Natural killer cell (primary cell): Measurements from ENCODE around the gene CORO2B. TPM values are rescaled to one million over a fixed set of nuclear protein-coding genes. Genes with fewer than 3 reads are reported as not detected.
A peak's percentile ranks its signal among the peaks of the same experiment; 100 is the strongest.

ENCODE experiments used
- ATAC-seq, 3 donors: fragments of 150-1000 bp in 2 of 3; fragments of 200-7000 bp in 1 of 3; cut with Tn5 transposase; 1 replicate in 1 of 3; 2 replicates in 2 of 3; pipeline ENCODE4 v1.10.0; 2021; ENCODE audit warnings: mild to moderate bottlenecking in 2 of 3, moderate library complexity in 2 of 3
- DNase-seq, 2 donors: peaks; one replicate each; pipeline versions ENCODE4 v3.0.0 to v3.0.0-alpha.2; 2013 to 2021; ENCODE audit warnings: mixed read lengths in 1 of 2
- H3K27ac ChIP-seq: one replicate; pipeline ENCODE4 v1.5.1; 2013; ENCODE audit warnings: mild to moderate bottlenecking, low read length
- H3K27me3 ChIP-seq: one replicate; pipeline ENCODE4 v1.6.1; 2013; ENCODE audit warnings: low read length; ENCODE audit not compliant: control insufficient read depth, insufficient read depth
- H3K36me3 ChIP-seq: one replicate; pipeline ENCODE4 v1.6.1; 2013; ENCODE audit warnings: low read length; ENCODE audit not compliant: control insufficient read depth, insufficient read depth
- H3K4me1 ChIP-seq: one replicate; pipeline ENCODE4 v1.6.1; 2013; ENCODE audit warnings: low read length; ENCODE audit not compliant: control insufficient read depth, insufficient read depth
- H3K4me3 ChIP-seq: one replicate; pipeline ENCODE4 v1.5.1; 2013; ENCODE audit warnings: low read length
- H3K9me3 ChIP-seq: one replicate; pipeline ENCODE4 v1.6.1; 2013; ENCODE audit warnings: low read length; ENCODE audit not compliant: control insufficient read depth, insufficient read depth
- H3K27ac Mint-ChIP-seq, 2 donors: one replicate each; pipeline ENCODE4 v1.8.0; 2022; ENCODE audit warnings: mild to moderate bottlenecking in 2 of 2, mixed read lengths in 2 of 2, moderate library complexity in 1 of 2
- H3K27me3 Mint-ChIP-seq, 2 donors: one replicate each; pipeline ENCODE4 v1.8.0; 2022; ENCODE audit warnings: low read depth in 2 of 2, mixed read lengths in 2 of 2
- H3K36me3 Mint-ChIP-seq: one replicate; pipeline ENCODE4 v1.8.0; 2022; ENCODE audit warnings: mixed read lengths
- H3K4me1 Mint-ChIP-seq, 2 donors: one replicate each; pipeline ENCODE4 v1.8.0; 2022; ENCODE audit warnings: mixed read lengths in 2 of 2
- H3K4me3 Mint-ChIP-seq: one replicate; pipeline ENCODE4 v1.8.0; 2022; ENCODE audit warnings: mild to moderate bottlenecking, moderate library complexity, mixed read lengths
- H3K9me3 Mint-ChIP-seq, 2 donors: one replicate each; pipeline ENCODE4 v1.8.0; 2022; ENCODE audit warnings: mixed read lengths in 2 of 2
- WGBS: methylation state at CpG from one replicate; pipeline ENCODE4 v1.1.7; 2013; ENCODE audit warnings: missing lambda C conversion rate; ENCODE audit not compliant: insufficient coverage; 5-methylcytosine and 5-hydroxymethylcytosine counted together
- intact Hi-C: fragments of 100-400 bp; cut with micrococcal nuclease; formaldehyde crosslinking; loops from one replicate; pipeline ENCODE4 v1.14.2; 2022
- total RNA-seq, 4 donors: library from RNA; stranded (reverse); fragments of 120-200 nt in 1 of 4; gene quantifications; one replicate each; pipeline versions ENCODE4 v1.2.3 to v1.2.4, GENCODE V29; 2013 to 2022
- TF ChIP-seq, protein P1 (sequence below): fragments of 200-600 bp; IDR thresholded peaks from one replicate; pipeline ENCODE4 v1.8.0; 2022; ENCODE audit warnings: antibody characterized with exemption

Gene CORO2B
- total RNA-seq, 3 donors from 2014 or later (not counting 1 experiment from before 2014, with no cell fraction given), result 0.13 TPM; not detected in 2

DNA sequence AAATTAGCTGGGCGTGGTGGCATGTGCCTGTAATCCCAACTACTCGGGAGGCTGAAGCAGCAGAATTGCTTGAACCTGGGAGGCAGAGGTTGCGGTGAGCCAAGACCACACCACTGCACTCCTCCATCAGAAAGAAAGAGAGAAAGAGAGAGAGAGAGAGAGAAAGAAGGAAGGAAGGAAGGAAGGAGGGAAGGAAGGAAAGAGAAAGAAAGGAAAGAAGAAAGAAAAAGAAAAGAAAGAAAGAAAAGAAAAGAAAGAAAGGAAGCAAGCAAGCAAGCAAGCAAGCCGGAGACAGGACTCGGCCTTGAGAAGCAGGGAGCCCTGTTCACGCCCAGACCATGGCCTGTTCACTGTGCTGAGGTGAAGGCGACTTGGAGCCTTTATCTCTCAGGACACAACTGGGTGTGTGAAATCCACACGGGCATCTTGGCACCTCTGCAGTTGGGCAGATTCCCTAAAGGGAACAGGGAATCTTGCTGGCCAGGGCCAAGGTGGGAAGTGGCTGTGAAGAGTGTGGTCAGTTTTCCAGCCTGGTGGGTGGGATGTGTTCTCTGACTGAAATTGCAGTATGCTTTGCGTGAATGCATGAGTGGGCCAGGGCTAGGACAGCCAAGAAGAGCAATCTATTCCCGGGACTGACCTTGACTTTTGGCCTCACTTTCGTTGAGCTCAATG is 90.3 kb downstream of the CORO2B start:
- no peak overlapping the region for H3K27ac ChIP-seq
- no peak for DNase-seq
- intact Hi-C loops, result no loop called here
- TF ChIP-seq, protein P1, sequence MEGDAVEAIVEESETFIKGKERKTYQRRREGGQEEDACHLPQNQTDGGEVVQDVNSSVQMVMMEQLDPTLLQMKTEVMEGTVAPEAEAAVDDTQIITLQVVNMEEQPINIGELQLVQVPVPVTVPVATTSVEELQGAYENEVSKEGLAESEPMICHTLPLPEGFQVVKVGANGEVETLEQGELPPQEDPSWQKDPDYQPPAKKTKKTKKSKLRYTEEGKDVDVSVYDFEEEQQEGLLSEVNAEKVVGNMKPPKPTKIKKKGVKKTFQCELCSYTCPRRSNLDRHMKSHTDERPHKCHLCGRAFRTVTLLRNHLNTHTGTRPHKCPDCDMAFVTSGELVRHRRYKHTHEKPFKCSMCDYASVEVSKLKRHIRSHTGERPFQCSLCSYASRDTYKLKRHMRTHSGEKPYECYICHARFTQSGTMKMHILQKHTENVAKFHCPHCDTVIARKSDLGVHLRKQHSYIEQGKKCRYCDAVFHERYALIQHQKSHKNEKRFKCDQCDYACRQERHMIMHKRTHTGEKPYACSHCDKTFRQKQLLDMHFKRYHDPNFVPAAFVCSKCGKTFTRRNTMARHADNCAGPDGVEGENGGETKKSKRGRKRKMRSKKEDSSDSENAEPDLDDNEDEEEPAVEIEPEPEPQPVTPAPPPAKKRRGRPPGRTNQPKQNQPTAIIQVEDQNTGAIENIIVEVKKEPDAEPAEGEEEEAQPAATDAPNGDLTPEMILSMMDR, result no peak
- H3K9me3 Mint-ChIP-seq, result no peaks in the 10 kb centered on the region
- peaks cover 4% of the 10 kb centered on the region for H3K4me1 ChIP-seq
- H3K36me3 Mint-ChIP-seq, result no peaks in the 10 kb centered on the region
- no peaks in the 10 kb centered on the region for H3K27me3 ChIP-seq
- no peaks in the 10 kb centered on the region for H3K36me3 ChIP-seq
- no peak for ATAC-seq
- no peak overlapping the region for H3K27ac Mint-ChIP-seq
- H3K9me3 ChIP-seq, result no peaks in the 10 kb centered on the region
- 85% methylated on average over 9 of the region's 11 CpGs for WGBS
- H3K4me3 Mint-ChIP-seq, result no peak overlapping the region
- peaks cover 7 to 15% of the 10 kb centered on the region in 2 donors for H3K27me3 Mint-ChIP-seq
- peaks cover 0 to 5% of the 10 kb centered on the region in 2 donors for H3K4me1 Mint-ChIP-seq
- H3K4me3 ChIP-seq, result no peak overlapping the region

DNA sequence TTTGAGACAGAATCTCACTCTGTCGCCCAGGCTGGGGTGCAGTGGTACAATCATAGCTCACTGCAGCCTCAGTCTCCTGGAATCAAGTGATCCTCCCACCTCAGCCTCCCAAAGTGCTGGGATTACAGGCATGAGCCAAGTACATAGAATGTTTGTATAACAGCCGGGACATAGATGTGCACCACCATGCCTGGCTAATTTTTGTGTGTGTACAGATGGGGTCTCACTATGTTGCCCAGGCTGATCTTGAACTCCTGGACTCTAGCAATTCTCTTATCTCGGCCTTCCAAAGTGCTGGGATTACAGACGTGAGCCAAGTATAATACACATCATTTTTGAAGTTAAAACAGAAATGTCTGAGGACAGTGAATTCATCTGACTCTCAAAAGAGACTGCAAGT is 93.5 kb downstream of the CORO2B start:
- TF ChIP-seq, protein P1, result no peak
- WGBS, result 53% methylated on average over 4 of the region's 4 CpGs
- Histone ChIP-seq H3K36me3 (no peaks in the 10 kb centered on the region), H3K27ac (no peak overlapping the region), H3K4me3 (no peak overlapping the region), H3K27me3 (no peaks in the 10 kb centered on the region), H3K4me1 (peaks cover 9% of the 10 kb centered on the region), H3K9me3 (no peaks in the 10 kb centered on the region)
- ATAC-seq, result no peak
- peaks cover 7 to 15% of the 10 kb centered on the region in 2 donors for H3K27me3 Mint-ChIP-seq
- H3K9me3 Mint-ChIP-seq, result no peaks in the 10 kb centered on the region
- intact Hi-C loops, result no loop called here
- no peak overlapping the region for H3K27ac Mint-ChIP-seq
- H3K36me3 Mint-ChIP-seq, result no peaks in the 10 kb centered on the region
- H3K4me3 Mint-ChIP-seq, result no peak overlapping the region
- DNase-seq, result no peak
- H3K4me1 Mint-ChIP-seq, result peaks cover 0 to 6% of the 10 kb centered on the region in 2 donors

GRCh38 chr15:68672781-68673205 is 94.0 kb downstream of the CORO2B start:
- H3K4me1 ChIP-seq, result peaks cover 9% of the 10 kb centered on the region
- H3K27ac Mint-ChIP-seq, result no peak overlapping the region
- H3K36me3 ChIP-seq, result no peaks in the 10 kb centered on the region
- peaks cover 0 to 6% of the 10 kb centered on the region in 2 donors for H3K4me1 Mint-ChIP-seq
- ATAC-seq (no peak), DNase-seq (no peak)
- intact Hi-C loops, result no loop called here
- H3K4me3 Mint-ChIP-seq, result no peak overlapping the region
- no peaks in the 10 kb centered on the region for H3K27me3 ChIP-seq
- WGBS, result 69% methylated on average over 4 of the region's 4 CpGs
- H3K9me3 Mint-ChIP-seq, result no peaks in the 10 kb centered on the region
- H3K36me3 Mint-ChIP-seq, result no peaks in the 10 kb centered on the region
- peaks cover 7 to 15% of the 10 kb centered on the region in 2 donors for H3K27me3 Mint-ChIP-seq
- H3K27ac ChIP-seq, result no peak overlapping the region
- TF ChIP-seq, protein P1, result no peak
- no peaks in the 10 kb centered on the region for H3K9me3 ChIP-seq
- no peak overlapping the region for H3K4me3 ChIP-seq

DNA sequence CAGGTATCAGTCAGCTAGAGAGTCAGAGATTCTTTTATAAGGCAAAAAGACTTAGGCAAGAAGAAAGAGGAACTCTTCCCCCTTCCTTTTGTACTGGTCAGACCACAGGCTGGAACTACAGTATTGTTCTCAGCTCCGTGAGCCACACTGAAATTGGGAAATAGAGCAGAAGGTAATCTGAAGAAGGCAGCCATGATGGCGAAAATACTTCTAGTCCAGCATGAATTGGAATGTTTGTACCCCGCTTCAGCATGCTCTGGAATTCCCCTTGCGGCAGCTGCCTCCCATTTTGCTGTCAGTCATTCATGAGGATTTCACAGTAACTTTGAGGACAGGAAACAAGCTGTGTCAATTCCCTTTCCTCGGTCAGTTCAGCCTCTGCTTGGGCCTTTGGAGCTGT is 96.2 kb downstream of the CORO2B start:
- no peak overlapping the region for H3K4me3 Mint-ChIP-seq
- TF ChIP-seq, protein P1, result no peak
- Histone ChIP-seq H3K27ac (no peak overlapping the region), H3K4me1 (peaks cover 9% of the 10 kb centered on the region), H3K9me3 (no peaks in the 10 kb centered on the region), H3K4me3 (no peak overlapping the region), H3K27me3 (no peaks in the 10 kb centered on the region), H3K36me3 (no peaks in the 10 kb centered on the region)
- intact Hi-C loops, result loop anchor here (2.0 kb wide), 1 partner anchor 116 kb away; no protein-coding TSS in a partner anchor
- H3K4me1 Mint-ChIP-seq, result peaks cover 0 to 6% of the 10 kb centered on the region in 2 donors
- 28% methylated on average over 5 of the region's 5 CpGs for WGBS
- no peaks in the 10 kb centered on the region for H3K36me3 Mint-ChIP-seq
- H3K27me3 Mint-ChIP-seq, result peaks cover 7 to 15% of the 10 kb centered on the region in 2 donors
- H3K27ac Mint-ChIP-seq, result no peak overlapping the region
- H3K9me3 Mint-ChIP-seq, result no peaks in the 10 kb centered on the region
- DNase-seq (no peak), ATAC-seq (peak in 1 of 3 donors; percentile 41)
